HG02642 (cell line): Measurements from ENCODE around the gene PAPPA.

Experiments used
- ATAC-seq: cut with Tn5 transposase; IDR thresholded peaks from one replicate; pipeline ENCODE4 v1.9.1; 2021; ENCODE audit warnings: mild to moderate bottlenecking; ENCODE audit not compliant: unreplicated experiment, poor library complexity

PAPPA gene

DNA sequence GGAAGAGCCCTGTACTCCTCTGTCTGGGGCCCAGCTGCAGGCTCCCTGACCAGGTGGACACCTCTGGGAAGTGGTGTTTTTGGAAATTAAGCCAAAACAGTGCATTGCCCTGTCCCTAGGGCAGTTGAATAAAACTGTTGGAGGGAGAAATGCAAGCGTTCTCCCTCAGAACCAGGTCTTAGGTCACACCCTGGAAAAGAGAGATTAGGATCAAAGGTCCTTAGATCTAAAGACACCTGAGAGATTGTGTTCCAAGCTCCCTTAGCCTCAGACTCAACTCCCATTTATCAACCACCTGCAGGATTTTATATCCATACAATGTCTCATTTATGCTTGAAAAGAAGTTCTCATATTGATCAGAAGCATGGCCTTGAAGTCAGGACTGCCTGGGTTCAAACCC lies 64.8 kb downstream of the PAPPA start:
- no peak for ATAC-seq

- no peak for ATAC-seq
Measured at GRCh38 chr9:116219686-116220085, 66.1 kb downstream of the PAPPA start.

- ATAC-seq: no peak
Measured at GRCh38 chr9:116223926-116224325, 70.3 kb downstream of the PAPPA start.

DNA sequence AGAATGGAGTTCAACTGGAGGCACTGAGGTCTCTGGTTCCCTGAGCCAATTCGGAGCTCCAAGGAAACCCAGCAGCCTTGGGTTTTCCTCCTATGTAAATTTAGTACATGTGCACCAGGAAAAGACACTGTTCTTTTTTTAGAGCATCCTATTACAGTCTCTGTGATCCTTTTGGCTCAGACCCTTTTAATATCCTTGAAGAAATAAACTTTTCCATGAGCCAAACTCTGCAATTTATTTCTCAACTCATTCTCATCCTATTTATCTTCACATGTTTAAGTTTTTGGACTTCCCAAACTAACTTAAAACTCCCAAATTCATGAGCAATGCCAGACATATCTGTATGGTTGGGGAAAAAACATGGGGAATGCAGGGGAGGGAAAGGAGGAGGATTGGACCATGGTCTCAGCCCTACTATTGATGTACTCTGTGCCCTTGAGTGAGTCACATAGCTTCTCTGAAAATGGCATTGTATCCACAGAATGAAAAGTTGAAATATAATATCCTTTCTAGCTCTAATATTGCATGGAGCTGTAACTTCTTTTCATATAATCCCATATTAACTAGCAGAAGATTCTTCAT lies 76.6 kb downstream of the PAPPA start:
- ATAC-seq: no peak

GRCh38 chr9:116232424-116233159 lies 79.0 kb downstream of the PAPPA start:
- no peak for ATAC-seq

GRCh38 chr9:116233160-116233530 lies 79.6 kb downstream of the PAPPA start:
- ATAC-seq: no peak

DNA sequence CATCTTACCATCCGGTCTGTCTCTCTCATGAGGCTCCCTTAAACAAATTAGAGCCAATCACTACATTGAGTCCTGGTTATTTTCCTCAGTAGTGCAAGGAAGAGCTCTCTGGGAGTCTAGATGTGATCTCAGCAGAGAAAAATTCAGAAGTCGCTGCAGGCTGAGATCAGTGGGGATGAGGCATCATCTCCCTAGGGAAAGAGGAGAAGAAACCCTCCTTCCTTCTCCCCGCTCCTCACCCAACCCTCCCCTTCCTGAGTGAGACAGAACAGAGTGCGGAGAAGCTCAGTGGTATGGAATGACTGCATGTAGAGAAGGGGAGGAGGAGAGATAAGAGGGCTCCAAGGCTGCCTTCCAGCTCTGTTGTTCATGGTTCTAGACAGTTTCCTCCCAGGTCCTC lies 80.5 kb downstream of the PAPPA start:
- no peak for ATAC-seq

- no peak for ATAC-seq
Measured at GRCh38 chr9:116236979-116237378, 83.4 kb downstream of the PAPPA start.

DNA sequence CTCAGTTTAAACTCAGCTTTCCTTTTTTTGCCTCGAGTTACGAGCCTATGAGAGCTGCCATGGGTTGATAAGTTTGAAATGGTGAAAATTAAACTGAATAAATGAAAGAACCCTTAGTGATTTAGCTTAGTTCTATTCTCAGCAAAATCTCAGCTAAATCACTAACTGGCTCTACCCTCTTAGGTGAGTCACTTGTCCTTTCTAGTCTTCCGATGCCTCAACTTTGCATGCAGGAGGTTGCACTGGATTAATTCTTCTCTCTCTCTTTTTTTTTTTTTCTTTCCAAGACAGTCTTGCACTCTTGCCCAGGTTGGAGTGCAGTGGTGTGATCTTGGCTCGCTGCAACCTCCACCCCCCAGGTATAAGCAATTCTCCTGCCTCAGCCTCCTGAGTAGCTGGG lies 83.9 kb downstream of the PAPPA start:
- ATAC-seq: no peak

DNA sequence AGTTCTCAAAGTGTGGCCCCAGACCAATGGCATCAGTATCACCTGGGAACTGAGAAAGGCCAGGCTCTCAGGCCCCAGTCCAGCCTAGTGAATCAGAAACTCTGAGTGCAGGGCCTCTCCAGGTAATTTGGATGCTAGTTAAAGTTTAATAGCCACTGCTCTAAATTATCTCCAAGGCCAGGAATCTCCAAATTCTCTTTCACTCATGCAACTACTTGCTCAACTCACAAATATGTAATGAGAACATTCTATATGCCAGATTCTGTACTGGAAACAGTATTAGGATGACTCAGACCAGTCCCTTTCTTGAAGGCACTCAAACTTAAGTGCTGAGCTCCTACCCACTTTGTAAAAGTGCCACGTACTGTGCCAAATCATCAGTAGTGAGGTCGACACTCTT lies 84.6 kb downstream of the PAPPA start:
- no peak for ATAC-seq

GRCh38 chr9:116238776-116239340 lies 85.3 kb downstream of the PAPPA start:
- no peak for ATAC-seq

- ATAC-seq: no peak
Measured at GRCh38 chr9:116243708-116244107, 90.1 kb downstream of the PAPPA start.

DNA sequence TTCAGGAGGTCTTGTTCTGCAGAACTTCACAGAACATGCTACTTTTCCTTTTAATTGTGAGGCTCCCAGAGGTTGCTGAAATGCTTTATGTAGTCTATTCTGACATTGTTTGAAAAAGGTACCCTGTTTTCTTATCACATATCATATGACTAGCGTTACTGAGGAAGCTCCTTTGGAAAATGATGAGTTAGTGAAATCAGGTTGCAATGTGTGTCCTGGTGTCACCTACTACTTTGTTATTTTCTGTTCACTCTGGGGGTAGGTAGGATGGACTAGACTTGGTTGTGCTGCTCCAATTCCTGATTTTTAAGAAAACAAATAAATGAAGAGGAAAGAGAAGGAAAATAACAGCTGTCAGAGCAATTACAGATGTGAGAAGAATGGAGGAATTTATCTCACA lies 93.7 kb downstream of the PAPPA start:
- ATAC-seq: no peak

- ATAC-seq: no peak
Measured at GRCh38 chr9:116247791-116248374, 94.3 kb downstream of the PAPPA start.

DNA sequence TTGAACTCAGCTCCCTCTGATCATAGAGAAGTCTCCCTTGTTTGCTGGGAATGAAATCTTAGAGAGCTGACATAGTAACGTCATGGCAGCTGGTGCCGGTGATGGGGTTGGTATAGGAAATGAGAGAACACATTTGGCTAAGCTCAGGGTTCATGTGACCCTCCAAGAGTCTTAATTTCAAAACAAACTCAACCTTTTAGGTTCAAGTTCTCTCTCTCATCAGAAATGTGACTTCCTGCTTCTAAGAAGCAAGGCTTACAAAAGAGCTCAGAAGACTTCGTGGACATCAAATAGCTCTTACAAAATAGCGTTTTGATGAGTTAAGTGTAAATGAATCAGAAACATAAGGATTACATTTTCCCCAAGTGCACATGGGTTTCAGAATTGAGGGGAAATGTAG lies 97.3 kb downstream of the PAPPA start:
- no peak for ATAC-seq

DNA sequence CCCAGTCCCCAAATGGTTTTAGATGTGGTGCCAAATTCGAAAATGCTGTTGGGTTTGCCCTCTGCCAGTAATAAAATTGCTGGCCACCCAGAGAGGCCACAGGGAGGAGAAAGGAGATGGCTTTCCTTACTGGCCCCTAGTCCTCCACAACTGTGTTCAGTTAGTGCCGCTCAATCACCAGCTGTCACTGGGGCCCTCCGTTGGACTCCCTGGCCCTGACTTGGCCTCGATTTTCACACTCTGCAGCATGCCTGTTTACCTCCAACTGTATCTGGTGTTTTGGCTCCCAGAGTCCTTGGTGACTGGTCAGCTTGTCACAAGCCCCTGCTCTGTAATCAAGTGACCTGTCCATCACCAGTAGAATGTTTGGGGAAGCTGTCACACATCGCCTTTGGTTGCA lies 97.8 kb downstream of the PAPPA start:
- no peak for ATAC-seq

- ATAC-seq: no peak
Measured at GRCh38 chr9:116260531-116260930, 106.9 kb downstream of the PAPPA start.

- ATAC-seq: no peak
Measured at GRCh38 chr9:116262448-116262847, 108.9 kb downstream of the PAPPA start.

DNA sequence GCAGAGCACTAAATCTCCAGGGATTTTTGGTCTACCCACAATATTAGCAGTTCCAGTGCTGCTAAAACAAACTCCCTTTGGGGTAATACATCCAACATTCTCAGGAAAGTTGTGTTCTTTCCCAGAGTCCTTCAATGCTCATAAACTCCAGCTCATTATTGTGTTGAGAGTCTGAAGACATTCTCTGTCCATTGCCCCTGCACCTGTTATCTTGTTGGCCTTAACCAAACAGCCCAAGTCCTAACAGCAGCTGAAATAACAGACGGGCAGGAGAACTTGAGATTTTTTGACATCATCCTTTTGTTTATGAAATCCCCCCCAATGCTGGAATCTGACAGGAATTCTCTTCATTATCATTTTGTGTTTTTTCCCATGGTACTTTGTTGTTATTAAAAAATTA lies 110.8 kb downstream of the PAPPA start:
- ATAC-seq: no peak

DNA sequence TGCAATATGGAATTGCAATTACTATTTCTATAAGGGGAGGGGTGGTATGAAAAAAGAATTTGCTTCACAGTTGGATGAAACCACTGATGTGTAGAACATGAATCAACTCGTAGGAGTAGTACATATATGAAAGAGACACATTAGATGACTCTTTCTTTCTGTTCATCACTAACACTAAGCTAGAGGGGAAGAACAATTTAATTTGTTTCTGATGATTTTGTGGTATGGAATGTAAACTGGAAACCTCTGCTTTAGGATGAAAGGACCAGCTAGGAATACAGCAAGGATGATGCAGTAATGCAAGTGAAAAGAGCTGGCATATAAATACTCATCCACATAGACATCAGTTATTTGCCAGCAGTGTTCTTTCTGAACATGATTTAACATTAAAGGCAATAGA lies 113.4 kb downstream of the PAPPA start:
- ATAC-seq: no peak

- no peak for ATAC-seq
Measured at GRCh38 chr9:116269250-116269649, 115.7 kb downstream of the PAPPA start.

- ATAC-seq: no peak
Measured at GRCh38 chr9:116270546-116270945, 117.0 kb downstream of the PAPPA start.
